K562 (cell line): ENCODE measurements around the gene ADAM22. TPM values are rescaled to one million over a fixed set of nuclear protein-coding genes. Genes with fewer than 3 reads are reported as not detected.

Experiments used
- ATAC-seq: fragments of 200-7000 bp; cut with Tn5 transposase; 3 replicates; pipeline ENCODE4 v1.9.1; 2020; ENCODE audit warnings: moderate library complexity
- BruUV-seq: library from RNA; stranded (reverse); fragments of 400-500 nt; replicated peaks from 2 replicates; lab custom pipeline; 2021; lab: Mats Ljungman, UMichigan
- CTCF ChIA-PET: fragments of 300-600 bp; formaldehyde crosslinking; extraction: SDS; loops from one replicate; lab custom pipeline; 2021; ENCODE audit warnings: low intra/inter-chr PET ratio; lab: Yijun Ruan, JAX
- POLR2A ChIA-PET: fragments of 300-600, 350-650 bp; sonication (Branson Sonifier 250); formaldehyde crosslinking; extraction: SDS; loops from one replicate; lab custom pipeline; 2021; ENCODE audit warnings: antibody characterized with exemption, inconsistent platforms; lab: Yijun Ruan, JAX
- DNase-seq, 4 experiments: peaks; one replicate each; pipeline versions ENCODE4 v3.0.0 to v3.0.0-alpha.2; 2011 to 2018; ENCODE audit warnings: low spot score in 3 of 4, mixed read lengths in 3 of 4; ENCODE audit errors: extremely low read depth in 1 of 4
- FAIRE-seq: peaks from 2 replicates; lab custom pipeline; 2011; peaks lifted over from hg19 to GRCh38; lab: Jason Lieb, UNC
- H2AFZ ChIP-seq: 2 replicates; pipeline ENCODE4 v1.6.0; 2011; ENCODE audit warnings: low read depth, low read length, control low read depth, inconsistent platforms
- H3K27ac ChIP-seq: fragments of 200-600 bp; 3 replicates; pipeline ENCODE4 v1.8.0; 2011; ENCODE audit warnings: low read depth, mild to moderate bottlenecking, control low read depth, inconsistent platforms, low read length, moderate library complexity, mixed read lengths; ENCODE audit errors: extremely low read depth
- H3K27me3 ChIP-seq, 2 experiments: fragments of 300-600 bp in 1 of 2; 2 replicates in 1 of 2; 3 replicates in 1 of 2; pipeline versions ENCODE4 v1.6.0 to v1.8.0; 2011; ENCODE audit warnings: inconsistent platforms in 2 of 2, low read length in 2 of 2, mild to moderate bottlenecking in 1 of 2, mixed read lengths in 1 of 2, moderate library complexity in 1 of 2; ENCODE audit not compliant: control insufficient read depth in 2 of 2, insufficient read depth in 2 of 2
- H3K36me3 ChIP-seq: fragments of 300-600 bp; 3 replicates; pipeline ENCODE4 v1.8.0; 2011; ENCODE audit warnings: mild to moderate bottlenecking, low read length, inconsistent platforms; ENCODE audit not compliant: control insufficient read depth, insufficient read depth
- H3K4me1 ChIP-seq, 2 experiments: fragments of 200-600 bp in 1 of 2; replicated peaks in 1 of 2; 2 replicates in 1 of 2; 3 replicates in 1 of 2; pipeline versions ENCODE4 v1.5.1 to v1.8.0; 2011; ENCODE audit warnings: inconsistent platforms in 2 of 2, low read length in 2 of 2, mild to moderate bottlenecking in 1 of 2, mixed read lengths in 1 of 2, moderate library complexity in 1 of 2; ENCODE audit not compliant: control insufficient read depth in 2 of 2, insufficient read depth in 2 of 2
- H3K4me2 ChIP-seq: 2 replicates; pipeline ENCODE4 v1.6.1; 2011; ENCODE audit warnings: low read length, control low read depth, inconsistent platforms, mixed read lengths; ENCODE audit not compliant: insufficient read depth
- H3K4me3 ChIP-seq: fragments of 200-600 bp; sonication (generic), shearing (Covaris generic); 2 replicates; pipeline ENCODE4 v1.5.1; 2016; ENCODE audit warnings: control low read depth, inconsistent platforms
- H3K79me2 ChIP-seq: fragments of 200-600 bp; 3 replicates; pipeline ENCODE4 v1.8.0; 2011; ENCODE audit warnings: low read length, inconsistent platforms; ENCODE audit not compliant: control insufficient read depth, insufficient read depth
- H3K9ac ChIP-seq, 2 experiments: 2 replicates each; pipeline versions ENCODE4 v1.6.0 to v1.6.1; 2011; ENCODE audit warnings: low read depth in 2 of 2, low read length in 2 of 2, control low read depth in 1 of 2, inconsistent platforms in 1 of 2, mild to moderate bottlenecking in 1 of 2, mixed read lengths in 1 of 2; ENCODE audit not compliant: insufficient read depth in 1 of 2
- H3K9me1 ChIP-seq: one replicate; pipeline ENCODE4 v1.6.0; 2011; ENCODE audit warnings: inconsistent platforms, mild to moderate bottlenecking, low read length, moderate library complexity; ENCODE audit not compliant: control insufficient read depth, insufficient read depth
- H3K9me3 ChIP-seq: replicated peaks from 2 replicates; pipeline ENCODE4 v1.5.1; 2011; ENCODE audit warnings: low read depth, low read length, inconsistent platforms; ENCODE audit not compliant: control insufficient read depth, insufficient read depth
- H4K20me1 ChIP-seq: replicated peaks from 2 replicates; pipeline ENCODE4 v1.6.1; 2011; ENCODE audit warnings: low read length, inconsistent platforms, mixed read lengths; ENCODE audit not compliant: control insufficient read depth, insufficient read depth
- CCNT2 ChIP-seq: IDR thresholded peaks from 2 replicates; pipeline ENCODE4 v1.6.1; 2011; ENCODE audit warnings: borderline replicate concordance, low read depth, mild to moderate bottlenecking, moderate library complexity, mixed read lengths, low read length; ENCODE audit not compliant: insufficient read length; ENCODE audit errors: extremely low read depth
- CREB3L1 ChIP-seq: fragments of 450-650 bp; IDR thresholded peaks from 2 replicates; pipeline ENCODE4 v1.6.1; 2014; ENCODE audit warnings: low read depth, mild to moderate bottlenecking, moderate library complexity, borderline replicate concordance
- HCFC1 ChIP-seq: IDR thresholded peaks from 2 replicates; pipeline ENCODE4 v1.6.1; 2012; ENCODE audit warnings: low read depth, low read length, improper control_type of control experiment
- PREB ChIP-seq: sonication (generic); formaldehyde crosslinking; IDR thresholded peaks from 2 replicates; pipeline ENCODE4 v1.8.1; 2023; ENCODE audit warnings: mild to moderate bottlenecking, missing genetic modification reagents
- PRPF4 ChIP-seq: fragments of 200-400 bp; formaldehyde crosslinking; IDR thresholded peaks from one replicate; pipeline ENCODE4 v1.6.1; 2017; ENCODE audit warnings: low read length, low read depth, mild to moderate bottlenecking; ENCODE audit not compliant: insufficient read depth, poor library complexity, severe bottlenecking
- ZNF445 ChIP-seq: fragments of 250-450 bp; sonication (Bioruptor Pico); IDR thresholded peaks from 2 replicates; pipeline ENCODE4 v1.4.0; 2020; ENCODE audit warnings: low read depth, mild to moderate bottlenecking, moderate library complexity
- ZNF583 ChIP-seq: fragments of 250-450 bp; sonication (Bioruptor Pico); IDR thresholded peaks from 2 replicates; pipeline ENCODE4 v1.4.0; 2020
- ZNF586 ChIP-seq: fragments of 450-650 bp; formaldehyde crosslinking; conservative IDR thresholded peaks from 2 replicates; pipeline ENCODE4 v1.4.0; 2020; ENCODE audit warnings: mild to moderate bottlenecking, moderate library complexity
- ZNF589 ChIP-seq: fragments of 200-800 bp; sonication (Bioruptor generic); IDR thresholded peaks from 2 replicates; pipeline ENCODE4 v1.6.1; 2016; ENCODE audit warnings: low read depth, missing genetic modification characterization, missing compliant biosample characterization
- WGBS: fragments of 100-300 bp; shearing (Covaris generic); methylation state at CpG from one replicate; pipeline ENCODE4 v1.1.6; 2016; ENCODE audit warnings: low coverage, mixed read lengths; ENCODE audit not compliant: insufficient coverage; ENCODE audit errors: missing lambda C conversion rate; 5-methylcytosine and 5-hydroxymethylcytosine counted together
- in situ Hi-C: fragments of 300-500 bp; cut with MboI; formaldehyde crosslinking; loops from 4 replicates; pipeline ENCODE4 v1.15.0; 2018; ENCODE audit warnings: inconsistent platforms, mixed read lengths
- intact Hi-C: fragments of 100-400 bp; cut with micrococcal nuclease; formaldehyde crosslinking; loops from 2 replicates; pipeline ENCODE4 v1.14.2; 2022
- polyA plus RNA-seq, 8 experiments: library from polyadenylated mRNA; depleted of rRNA in 4 of 8; stranded (reverse) in 5 of 8; unstranded in 3 of 8; fragments of >200 nt; fragmentation: Nextera tagmentation in 2 of 8; fragmentation: Illumina TruSeq in 1 of 8; extraction: Ambion mirVana in 2 of 8; extraction: Trizol in 1 of 8; gene quantifications; 2 replicates each; pipeline versions ENCODE4 v1.2.1 to v1.2.3, GENCODE V29; 2011 to 2014; ENCODE audit warnings: inconsistent platforms in 1 of 8, missing spikeins in 1 of 8
- total RNA-seq, 7 experiments: library from RNA; depleted of rRNA in 6 of 7; stranded (reverse); fragments of >200 nt in 6 of 7; fragmentation: Illumina TruSeq in 2 of 7; extraction: Trizol in 2 of 7; gene quantifications; 2 replicates each; pipeline versions ENCODE4 v1.2.1 to v1.2.3, GENCODE V29; 2011 to 2021; ENCODE audit warnings: low replicate concordance in 1 of 7

The ADAM22 gene
- total and polyA plus RNA-seq, 9 of the 15 experiments (the other 6 are each of a cell fraction or from before 2014, with no cell fraction given), result 0.01 to 0.58 (median 0.18) TPM

- no peak overlapping the region for H3K9ac ChIP-seq
- no peaks in the 10 kb centered on the region for H3K36me3 ChIP-seq
- no peak overlapping the region for H3K4me2 ChIP-seq
- H3K9me1 ChIP-seq, result no peaks in the 10 kb centered on the region
- CTCF ChIA-PET, result no interaction called here
- H3K79me2 ChIP-seq, result no peaks in the 10 kb centered on the region
- FAIRE-seq, result no peak
- H3K27ac ChIP-seq, result no peak overlapping the region
- ATAC-seq, result no peak
- no peak overlapping the region for H2AFZ ChIP-seq
- no peaks in the 10 kb centered on the region for H3K27me3 ChIP-seq
- no peak overlapping the region for H3K4me3 ChIP-seq
- intact Hi-C loops, result loop anchor here (5.0 kb wide), 1 partner anchor 660 kb away; no protein-coding TSS in a partner anchor
- no peak for DNase-seq
- H4K20me1 ChIP-seq, result no peaks in the 10 kb centered on the region
- in situ Hi-C loops, result no loop called here
- BruUV-seq, result no TSS peak
- no peaks in the 10 kb centered on the region for H3K4me1 ChIP-seq
- TF ChIP-seq ZNF589 (CRISPR knock-in tag) (no peak), CREB3L1 (no peak), ZNF445 (CRISPR knock-in tag) (no peak), PREB (CRISPR knock-in tag) (no peak), ZNF586 (CRISPR knock-in tag) (no peak), ZNF583 (CRISPR knock-in tag) (no peak), HCFC1 (no peak), CCNT2 (no peak), PRPF4 (no peak)
- TF ChIP-seq, all 486 proteins: peak for 0
- no peaks in the 10 kb centered on the region for H3K9me3 ChIP-seq
- POLR2A ChIA-PET, result no interaction called here
- 0% methylated on average over 2 of the region's 2 CpGs for WGBS
Observed at GRCh38 chr7:88167721-88168120, 233.7 kb downstream of the ADAM22 start.
